Uterus (tissue), 2 donors: ENCODE data around the gene RAB3IP.

ENCODE experiments used
- CTCF ChIP-seq, 4 experiments: fragments of 200-600 bp in 2 of 4; fragments of 450-650 bp in 2 of 4; sonication (generic) in 2 of 4; IDR thresholded peaks; one replicate each; pipeline ENCODE4 v1.5.1; 2016 to 2019; ENCODE audit warnings: antibody characterized with exemption in 4 of 4, mild to moderate bottlenecking in 2 of 4, moderate library complexity in 1 of 4
- POLR2A ChIP-seq, 2 donors: fragments of 450-650 bp; IDR thresholded peaks; one replicate each; pipeline ENCODE4 v1.6.1; 2016; ENCODE audit warnings: antibody characterized with exemption in 2 of 2, mild to moderate bottlenecking in 1 of 2, moderate library complexity in 1 of 2

- TF ChIP-seq CTCF (IDR thresholded peaks at IDR 0.05), result no peak
- TF ChIP-seq POLR2A (IDR thresholded peaks at IDR 0.05), result no peak
Measured at GRCh38 chr12:69744109-69744508, 5.4 kb downstream of the RAB3IP start.
